ENCODE data around the gene DUOX2.
"Not testable (repeated sequence)": the region's sequence is repeated elsewhere in the genome, so short reads cannot be mapped to it uniquely, and the experiment has no call there.

DUOX2 gene

GRCh38 chr15:45075440-45076320 is 38.3 kb downstream of the DUOX2 start:
- not testable (repeated sequence) for H3K4me3 ChIP-seq (replicated peaks; ENCODE audit: low read depth, low read length); DNase-seq (ENCODE audit: extremely low read depth, insufficient read length); H3K27me3 ChIP-seq (replicated peaks; ENCODE audit: control insufficient read depth, insufficient read depth, low read length); H3K36me3 ChIP-seq (ENCODE audit: control insufficient read depth, insufficient read depth, low read length)

GRCh38 chr15:45073602-45074001 is 40.4 kb downstream of the DUOX2 start:
- H3K36me3 ChIP-seq (ENCODE audit: control insufficient read depth, insufficient read depth, low read length); DNase-seq (ENCODE audit: extremely low read depth, insufficient read length); H3K4me3 ChIP-seq (replicated peaks; ENCODE audit: low read depth, low read length); H3K27me3 ChIP-seq (replicated peaks; ENCODE audit: control insufficient read depth, insufficient read depth, low read length): not testable (repeated sequence)

GRCh38 chr15:45069942-45070360 is 44.0 kb downstream of the DUOX2 start:
- H3K27me3 ChIP-seq (replicated peaks; ENCODE audit: control insufficient read depth, insufficient read depth, low read length); H3K4me3 ChIP-seq (replicated peaks; ENCODE audit: low read depth, low read length); H3K36me3 ChIP-seq (ENCODE audit: control insufficient read depth, insufficient read depth, low read length); DNase-seq (ENCODE audit: extremely low read depth, insufficient read length): not testable (repeated sequence)

GRCh38 chr15:45064386-45064785 is 49.6 kb downstream of the DUOX2 start:
- TF ChIP-seq CTCF (IDR thresholded peaks at IDR 0.05; ENCODE audit: insufficient read depth, low read length, poor library complexity, severe bottlenecking), result no peak
- H3K27me3 ChIP-seq (replicated peaks; ENCODE audit: control insufficient read depth, insufficient read depth, low read length), result no peaks in the 10 kb centered on the region
- no peak for DNase-seq (ENCODE audit: extremely low read depth, insufficient read length)
- H3K36me3 ChIP-seq (ENCODE audit: control insufficient read depth, insufficient read depth, low read length), result peaks cover 2% of the 10 kb centered on the region; the same call in 1 of the 2 replicates
- H3K4me3 ChIP-seq (replicated peaks; ENCODE audit: low read depth, low read length), result no peak overlapping the region

- not testable (repeated sequence) for H3K4me3 ChIP-seq (replicated peaks; ENCODE audit: low read depth, low read length); H3K36me3 ChIP-seq (ENCODE audit: control insufficient read depth, insufficient read depth, low read length); DNase-seq (ENCODE audit: extremely low read depth, insufficient read length); H3K27me3 ChIP-seq (replicated peaks; ENCODE audit: control insufficient read depth, insufficient read depth, low read length)
Observed at GRCh38 chr15:45062301-45062700, 51.7 kb downstream of the DUOX2 start.

- not testable (repeated sequence) for H3K4me3 ChIP-seq (replicated peaks; ENCODE audit: low read depth, low read length); H3K27me3 ChIP-seq (replicated peaks; ENCODE audit: control insufficient read depth, insufficient read depth, low read length); DNase-seq (ENCODE audit: extremely low read depth, insufficient read length); H3K36me3 ChIP-seq (ENCODE audit: control insufficient read depth, insufficient read depth, low read length)
Observed at GRCh38 chr15:45058690-45059675, 55.0 kb downstream of the DUOX2 start.

GRCh38 chr15:45052676-45053075 is 61.3 kb downstream of the DUOX2 start:
- not testable (repeated sequence) for DNase-seq (ENCODE audit: extremely low read depth, insufficient read length); H3K4me3 ChIP-seq (replicated peaks; ENCODE audit: low read depth, low read length); H3K36me3 ChIP-seq (ENCODE audit: control insufficient read depth, insufficient read depth, low read length); H3K27me3 ChIP-seq (replicated peaks; ENCODE audit: control insufficient read depth, insufficient read depth, low read length)

- peaks cover 1% of the 10 kb centered on the region; the same call in 1 of the 2 replicates for H3K36me3 ChIP-seq (ENCODE audit: control insufficient read depth, insufficient read depth, low read length)
- H3K4me3 ChIP-seq (replicated peaks; ENCODE audit: low read depth, low read length), result no peak overlapping the region
- TF ChIP-seq CTCF (IDR thresholded peaks at IDR 0.05; ENCODE audit: insufficient read depth, low read length, poor library complexity, severe bottlenecking), result no peak
- DNase-seq (ENCODE audit: extremely low read depth, insufficient read length), result no peak
- no peaks in the 10 kb centered on the region for H3K27me3 ChIP-seq (replicated peaks; ENCODE audit: control insufficient read depth, insufficient read depth, low read length)
Observed at GRCh38 chr15:45050587-45050986, 63.4 kb downstream of the DUOX2 start.
